WTC11 (cell line): Measurements from ENCODE around the gene PABPC3.

ENCODE experiments used
- CTCF ChIP-seq: fragments of 200-600 bp; IDR thresholded peaks from 2 replicates; pipeline ENCODE4 v1.8.0; 2022; ENCODE audit warnings: antibody characterized with exemption
- ELF4 ChIP-seq: sonication (generic); formaldehyde crosslinking; IDR thresholded peaks from 2 replicates; pipeline ENCODE4 v1.8.1; 2022; ENCODE audit warnings: low read depth, mild to moderate bottlenecking, moderate library complexity, missing genetic modification reagents
- ESRRA ChIP-seq: sonication (generic); formaldehyde crosslinking; IDR thresholded peaks from 2 replicates; pipeline ENCODE4 v1.8.1; 2022; ENCODE audit warnings: mild to moderate bottlenecking, missing genetic modification reagents, borderline replicate concordance
- SMAD4 ChIP-seq: sonication (generic); formaldehyde crosslinking; IDR thresholded peaks from 2 replicates; pipeline ENCODE4 v1.8.0; 2022; ENCODE audit warnings: mild to moderate bottlenecking, missing genetic modification reagents
- ZBTB43 ChIP-seq: sonication (generic); formaldehyde crosslinking; IDR thresholded peaks from 2 replicates; pipeline ENCODE4 v1.8.1; 2023; ENCODE audit warnings: mild to moderate bottlenecking, missing genetic modification reagents
- ZNF263 ChIP-seq: sonication (generic); formaldehyde crosslinking; IDR thresholded peaks from 2 replicates; pipeline ENCODE4 v1.8.1; 2022; ENCODE audit warnings: low read depth, mild to moderate bottlenecking, moderate library complexity, missing genetic modification reagents

- TF ChIP-seq ELF4 (no peak), CTCF (no peak), SMAD4 (CRISPR knock-in tag) (no peak), ZBTB43 (CRISPR knock-in tag) (no peak), ESRRA (CRISPR knock-in tag) (no peak), ZNF263 (CRISPR knock-in tag) (no peak)
Measured at GRCh38 chr13:25068810-25069209, 27.1 kb upstream of the PABPC3 start.
